Mucosa of descending colon (tissue), 3 donors: Measurements from ENCODE around the gene PLCG2. TPM values are rescaled to one million over a fixed set of nuclear protein-coding genes. Genes with fewer than 3 reads are reported as not detected.
A peak's percentile ranks its signal among the peaks of the same experiment; 100 is the strongest.
"Not testable (repeated sequence)": the region's sequence is repeated elsewhere in the genome, so short reads cannot be mapped to it uniquely, and the experiment has no call there.

Experiments used
- ATAC-seq: fragments of 200-7000 bp; cut with Tn5 transposase; one replicate; pipeline ENCODE4 v1.9.1; 2020; ENCODE audit warnings: mild to moderate bottlenecking, moderate library complexity
- DNase-seq, 3 donors: peaks; one replicate each; pipeline ENCODE4 v3.0.0-alpha.2; 2020
- H3K36me3 ChIP-seq: fragments of 200-600 bp; one replicate; pipeline ENCODE4 v1.8.0; 2021; ENCODE audit warnings: low read depth, mild to moderate bottlenecking
- H3K4me1 ChIP-seq: fragments of 200-600 bp; one replicate; pipeline ENCODE4 v1.8.0; 2021; ENCODE audit warnings: low read depth, mild to moderate bottlenecking
- H3K4me3 ChIP-seq: fragments of 200-600 bp; one replicate; pipeline ENCODE4 v1.8.0; 2021; ENCODE audit warnings: mild to moderate bottlenecking
- H3K9me3 ChIP-seq: fragments of 200-600 bp; one replicate; pipeline ENCODE4 v1.8.0; 2021; ENCODE audit warnings: mild to moderate bottlenecking
- intact Hi-C, 2 donors: fragments of 100-400 bp; cut with DNase I in 1 of 2; cut with micrococcal nuclease in 1 of 2; formaldehyde crosslinking; loops; one replicate each; pipeline versions ENCODE4 v1.11.0 to v1.11.1; 2022; cut with DNase I, micrococcal nuclease
- total RNA-seq, 3 donors: library from RNA; stranded (reverse); fragmentation: NEBNext Ultra II Directional in 2 of 3; extraction: Animal tissue kit (Norgen Biotek cat#: 25700) in 2 of 3; gene quantifications; one replicate each; pipeline versions ENCODE4 v1.2.1 to v1.2.4, GENCODE V29; 2021 to 2023
- TF ChIP-seq, protein P1 (sequence below): fragments of 200-600 bp; IDR thresholded peaks from one replicate; pipeline ENCODE4 v1.8.0; 2022; ENCODE audit warnings: antibody characterized with exemption, mild to moderate bottlenecking
- donor health status: DM: no; HTN: no; CAD: no; lungs with moderate emphysema.
- donor health status: DM: no; HTN: no; CAD: no.
- donor health status: DM: no; HTN: yes; CAD: no.

PLCG2 gene
- total RNA-seq, 3 donors from 2014 or later: 14.7 to 19.5 (median 15.0) TPM

DNA sequence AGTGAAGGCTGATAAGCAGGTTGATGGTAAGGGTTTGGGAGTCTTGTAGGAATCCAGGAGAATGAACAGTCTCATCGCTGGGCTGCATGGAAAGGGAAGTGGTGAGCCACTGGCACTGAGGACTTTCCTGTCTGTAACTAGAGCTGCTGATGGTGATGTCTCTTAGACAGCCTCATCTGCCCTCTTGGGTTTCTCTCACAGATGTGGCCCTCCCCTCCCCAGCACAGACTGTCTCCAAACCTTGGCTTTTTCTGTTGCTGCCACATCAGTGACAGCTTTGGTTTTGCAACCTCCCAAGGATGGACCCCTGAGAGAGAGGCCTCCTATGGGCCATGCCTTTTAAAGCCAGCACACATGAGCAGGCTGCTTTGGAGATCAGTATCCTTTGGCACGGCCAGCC lies 16.9 kb downstream of the PLCG2 start:
- DNase-seq: no peak
- no peaks in the 10 kb centered on the region for H3K36me3 ChIP-seq
- TF ChIP-seq, protein P1, sequence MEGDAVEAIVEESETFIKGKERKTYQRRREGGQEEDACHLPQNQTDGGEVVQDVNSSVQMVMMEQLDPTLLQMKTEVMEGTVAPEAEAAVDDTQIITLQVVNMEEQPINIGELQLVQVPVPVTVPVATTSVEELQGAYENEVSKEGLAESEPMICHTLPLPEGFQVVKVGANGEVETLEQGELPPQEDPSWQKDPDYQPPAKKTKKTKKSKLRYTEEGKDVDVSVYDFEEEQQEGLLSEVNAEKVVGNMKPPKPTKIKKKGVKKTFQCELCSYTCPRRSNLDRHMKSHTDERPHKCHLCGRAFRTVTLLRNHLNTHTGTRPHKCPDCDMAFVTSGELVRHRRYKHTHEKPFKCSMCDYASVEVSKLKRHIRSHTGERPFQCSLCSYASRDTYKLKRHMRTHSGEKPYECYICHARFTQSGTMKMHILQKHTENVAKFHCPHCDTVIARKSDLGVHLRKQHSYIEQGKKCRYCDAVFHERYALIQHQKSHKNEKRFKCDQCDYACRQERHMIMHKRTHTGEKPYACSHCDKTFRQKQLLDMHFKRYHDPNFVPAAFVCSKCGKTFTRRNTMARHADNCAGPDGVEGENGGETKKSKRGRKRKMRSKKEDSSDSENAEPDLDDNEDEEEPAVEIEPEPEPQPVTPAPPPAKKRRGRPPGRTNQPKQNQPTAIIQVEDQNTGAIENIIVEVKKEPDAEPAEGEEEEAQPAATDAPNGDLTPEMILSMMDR: no peak
- ATAC-seq: peak; percentile 24
- no peaks in the 10 kb centered on the region for H3K4me1 ChIP-seq
- H3K4me3 ChIP-seq: no peak overlapping the region
- H3K9me3 ChIP-seq: no peaks in the 10 kb centered on the region
- intact Hi-C loops: no loop called here

GRCh38 chr16:81796583-81797346 lies 17.7 kb downstream of the PLCG2 start:
- DNase-seq (no peak), ATAC-seq (no peak)
- TF ChIP-seq, protein P1: no peak
- intact Hi-C loops: no loop called here
- H3K36me3 ChIP-seq: no peaks in the 10 kb centered on the region
- H3K4me3 ChIP-seq: no peak overlapping the region
- no peaks in the 10 kb centered on the region for H3K4me1 ChIP-seq
- H3K9me3 ChIP-seq: no peaks in the 10 kb centered on the region

DNA sequence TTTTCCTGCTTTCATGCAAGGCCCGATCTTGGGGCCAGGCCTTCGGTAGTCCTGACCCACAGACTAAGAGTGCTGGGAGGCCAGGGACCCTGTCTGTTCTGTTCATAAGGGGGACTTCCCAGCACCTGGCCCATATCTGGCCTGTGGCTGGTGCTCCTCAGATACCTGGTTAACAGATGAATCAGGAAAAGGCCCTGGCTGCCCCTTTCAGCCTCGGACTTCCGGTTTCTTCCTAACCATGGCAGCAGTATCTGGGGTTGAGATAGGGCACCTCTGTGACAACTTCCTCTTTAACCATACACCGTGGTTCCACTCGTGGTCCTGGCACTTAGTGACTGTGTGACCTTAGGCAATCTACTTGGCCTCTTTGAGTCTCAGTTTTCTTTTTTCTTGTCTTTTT lies 18.4 kb downstream of the PLCG2 start:
- no peaks in the 10 kb centered on the region for H3K36me3 ChIP-seq
- no peak overlapping the region for H3K4me3 ChIP-seq
- intact Hi-C loops: no loop called here
- no peak for DNase-seq
- H3K4me1 ChIP-seq: no peaks in the 10 kb centered on the region
- peak; percentile 74 for ATAC-seq
- no peaks in the 10 kb centered on the region for H3K9me3 ChIP-seq
- TF ChIP-seq, protein P1: no peak

DNA sequence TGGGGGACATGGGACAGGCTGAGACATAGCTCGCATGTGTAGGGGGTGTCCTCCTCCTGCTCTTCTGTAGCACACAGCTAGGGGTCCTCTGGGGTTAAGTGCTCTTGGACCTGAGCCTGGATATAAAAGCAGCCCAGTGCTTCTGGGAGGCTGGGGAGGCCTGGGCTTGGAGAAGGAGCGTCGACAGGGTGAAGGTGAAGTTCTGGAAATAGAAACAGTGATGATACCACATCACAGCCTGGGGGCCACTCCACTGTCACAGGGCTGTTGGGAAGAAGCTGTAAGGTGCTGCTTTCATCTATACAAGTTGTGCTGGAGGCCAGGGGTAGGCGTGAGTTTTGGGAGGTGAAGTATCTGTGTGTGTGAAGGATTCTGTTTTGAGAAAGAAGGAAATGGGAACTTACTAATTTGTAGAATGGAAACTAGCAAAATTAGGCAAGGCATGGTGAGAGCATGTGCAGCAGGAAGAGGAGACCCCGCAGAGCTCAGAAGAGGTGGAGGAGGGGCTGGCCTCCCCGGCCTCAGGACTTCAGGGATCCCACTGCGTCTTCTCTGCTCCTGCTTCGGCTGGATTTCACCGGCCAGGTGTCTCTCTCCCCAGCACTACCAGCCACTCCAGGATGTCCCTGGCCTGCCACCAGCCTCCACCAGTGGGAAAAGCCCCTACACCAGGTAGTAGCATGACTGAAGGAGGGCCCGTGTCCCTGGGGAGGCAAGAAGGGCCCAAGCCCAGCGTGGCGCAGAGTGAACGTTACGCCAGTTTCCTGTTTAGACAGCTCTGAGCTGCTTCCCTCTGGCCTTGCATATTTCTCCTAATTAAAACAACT lies 19.4 kb downstream of the PLCG2 start:
- H3K4me1 ChIP-seq: no peaks in the 10 kb centered on the region
- intact Hi-C loops: no loop called here
- TF ChIP-seq, protein P1: no peak
- peak in 1 of 3 donors; percentile 75 for DNase-seq
- H3K9me3 ChIP-seq: no peaks in the 10 kb centered on the region
- no peak overlapping the region for H3K4me3 ChIP-seq
- ATAC-seq: peak; percentile 74
- no peaks in the 10 kb centered on the region for H3K36me3 ChIP-seq

DNA sequence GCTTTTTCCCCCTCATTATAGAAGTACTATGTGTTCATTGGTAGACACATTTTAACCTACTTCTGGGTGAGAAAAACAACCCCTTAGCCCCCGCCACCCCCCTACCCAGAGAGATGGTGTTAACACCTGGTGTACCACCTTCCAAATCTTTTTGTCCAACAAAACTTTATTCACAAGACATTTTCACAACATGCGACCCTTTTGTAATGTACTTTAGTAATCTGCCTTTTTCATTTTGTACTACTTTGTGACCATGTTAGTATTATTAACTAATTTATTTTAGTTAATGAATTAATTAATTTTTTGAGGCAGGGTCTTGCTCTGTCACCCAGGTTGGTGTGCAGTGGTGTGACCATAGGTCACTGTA lies 20.0 kb downstream of the PLCG2 start:
- no peaks in the 10 kb centered on the region for H3K36me3 ChIP-seq
- TF ChIP-seq, protein P1: no peak
- H3K4me1 ChIP-seq: no peaks in the 10 kb centered on the region
- no peak for ATAC-seq
- H3K9me3 ChIP-seq: no peaks in the 10 kb centered on the region
- no peak for DNase-seq
- intact Hi-C loops: no loop called here
- no peak overlapping the region for H3K4me3 ChIP-seq

GRCh38 chr16:81801724-81802123 lies 22.6 kb downstream of the PLCG2 start:
- H3K4me1 ChIP-seq, intact Hi-C loops, H3K36me3 ChIP-seq, DNase-seq, ATAC-seq, H3K9me3 ChIP-seq, H3K4me3 ChIP-seq: not testable (repeated sequence)
